Right kidney (tissue), 1 donor: ENCODE results near the gene TBC1D8.

ENCODE experiments used
- DNase-seq: peaks from one replicate; pipeline ENCODE4 v3.0.0-alpha.2; 2016

Gene TBC1D8

DNA sequence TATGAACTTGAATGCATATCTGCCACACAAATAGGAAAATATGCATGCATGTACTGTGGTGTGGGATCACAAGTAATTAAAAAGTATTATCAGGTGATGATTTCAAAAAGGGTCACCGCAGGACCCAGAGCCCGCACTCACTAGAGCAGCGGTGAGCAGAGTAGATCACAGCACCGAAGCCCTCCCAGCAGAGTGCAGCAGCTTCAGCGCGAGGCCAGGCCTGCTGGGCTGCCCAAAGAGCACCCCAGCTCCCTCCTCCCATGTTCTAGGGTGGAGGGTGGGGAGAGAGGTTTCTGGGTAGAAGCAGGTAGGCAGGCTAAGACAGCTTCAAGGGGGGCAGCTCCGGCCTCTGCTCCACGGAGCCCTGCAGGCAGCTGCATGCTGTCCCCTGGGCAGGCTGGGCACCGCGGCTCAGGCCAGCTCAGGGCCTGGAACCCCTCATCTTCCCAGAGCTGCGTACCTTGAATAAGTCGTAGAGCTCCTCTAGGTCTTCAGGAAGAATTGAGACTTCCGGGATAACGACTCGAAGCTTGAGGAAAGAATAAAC is 124.2 kb downstream of the TBC1D8 start:
- DNase-seq, result no peak

DNA sequence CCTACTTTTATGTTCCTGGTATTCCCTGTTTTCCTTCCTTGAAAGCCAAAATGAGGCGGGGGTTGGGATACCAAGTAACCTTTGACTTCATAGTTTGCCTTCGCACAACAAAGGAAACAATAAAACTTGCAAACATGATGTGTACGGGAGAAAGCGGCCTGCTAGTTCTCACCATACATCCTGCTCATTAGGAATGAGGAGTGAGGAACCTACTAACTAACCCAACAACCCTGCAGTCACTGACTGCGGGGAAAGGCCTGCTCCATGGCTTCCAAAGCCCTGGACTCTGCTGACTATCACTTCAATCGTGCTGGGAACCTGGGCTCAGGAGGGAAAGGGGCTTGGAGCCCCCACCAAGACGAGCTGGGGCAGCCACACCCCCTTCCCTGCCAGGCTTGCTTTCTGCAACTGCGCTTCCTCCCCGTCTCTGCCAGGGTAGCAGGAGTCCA is 124.9 kb downstream of the TBC1D8 start:
- DNase-seq, result no peak

DNA sequence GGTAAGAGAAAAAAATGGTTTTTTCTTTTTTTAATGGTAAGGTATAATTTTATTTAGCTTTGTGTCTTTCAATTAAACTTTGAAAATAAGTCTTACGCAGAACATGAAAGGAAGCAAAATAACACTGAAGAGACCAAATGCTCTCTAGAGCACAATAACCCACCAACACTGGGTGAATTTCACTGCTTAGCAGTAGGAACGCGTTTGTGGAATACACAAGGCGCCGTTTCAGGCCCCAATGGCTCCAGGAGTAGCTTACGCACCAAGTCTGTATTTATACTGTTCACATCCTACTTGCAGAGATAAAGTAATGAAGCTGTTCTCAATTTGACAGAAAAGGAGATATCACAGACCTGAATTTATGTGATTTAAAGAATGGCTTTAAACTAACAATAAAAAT is 125.6 kb downstream of the TBC1D8 start:
- DNase-seq, result no peak

DNA sequence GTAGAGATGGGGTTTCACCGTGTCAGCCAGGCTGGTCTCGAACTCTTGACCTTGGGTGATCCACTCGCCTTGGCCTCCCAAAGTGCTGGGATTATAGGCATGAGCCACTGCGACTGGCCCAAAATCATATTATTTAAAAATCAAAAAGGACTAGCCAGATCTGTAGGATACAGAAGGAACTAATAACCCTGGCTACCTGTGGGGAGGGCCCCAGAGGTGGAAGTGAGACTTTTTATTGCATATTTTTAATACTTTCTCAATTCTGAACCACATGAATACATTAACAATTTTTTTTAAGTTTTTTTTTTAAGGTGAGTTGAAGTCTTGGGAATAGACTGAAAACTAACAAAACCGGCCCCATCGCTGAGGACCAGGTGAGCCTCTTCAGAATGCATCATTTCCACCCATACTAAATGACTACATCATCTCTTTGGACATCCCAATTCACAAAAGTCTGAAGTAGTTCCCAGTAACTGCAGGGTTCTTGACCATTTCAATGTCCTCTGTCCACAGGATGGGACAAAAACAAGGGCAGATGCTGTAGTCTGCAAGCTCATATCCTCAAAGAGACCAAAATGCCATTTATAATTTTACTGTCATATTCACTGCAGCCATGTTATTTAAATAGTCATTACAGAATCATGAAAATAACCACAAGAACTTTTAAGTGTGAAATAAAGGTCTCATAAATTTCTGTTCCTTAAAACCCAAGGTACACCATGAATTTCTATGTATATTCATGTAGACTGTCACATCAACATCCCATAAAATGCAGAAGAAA is 127.7 kb downstream of the TBC1D8 start:
- no peak for DNase-seq

DNA sequence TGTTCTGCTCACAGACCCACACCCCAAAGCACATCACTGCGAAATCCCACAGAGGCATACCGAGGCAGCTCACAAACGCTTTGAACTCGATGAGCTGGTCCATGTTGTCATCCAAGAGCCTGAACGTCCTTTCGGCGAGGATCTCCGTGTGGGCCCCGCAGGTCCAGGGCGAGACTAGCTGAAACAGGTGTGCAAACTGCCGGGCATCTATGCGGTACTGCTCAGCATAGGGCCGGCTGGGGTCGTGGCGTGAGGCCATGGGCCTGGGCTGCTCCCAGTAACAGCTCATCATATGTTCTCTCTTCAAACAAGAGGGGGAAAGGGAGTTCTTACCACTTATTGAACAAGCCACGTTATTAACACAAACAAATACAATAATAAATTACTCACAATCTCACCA is 129.0 kb downstream of the TBC1D8 start:
- DNase-seq, result no peak

DNA sequence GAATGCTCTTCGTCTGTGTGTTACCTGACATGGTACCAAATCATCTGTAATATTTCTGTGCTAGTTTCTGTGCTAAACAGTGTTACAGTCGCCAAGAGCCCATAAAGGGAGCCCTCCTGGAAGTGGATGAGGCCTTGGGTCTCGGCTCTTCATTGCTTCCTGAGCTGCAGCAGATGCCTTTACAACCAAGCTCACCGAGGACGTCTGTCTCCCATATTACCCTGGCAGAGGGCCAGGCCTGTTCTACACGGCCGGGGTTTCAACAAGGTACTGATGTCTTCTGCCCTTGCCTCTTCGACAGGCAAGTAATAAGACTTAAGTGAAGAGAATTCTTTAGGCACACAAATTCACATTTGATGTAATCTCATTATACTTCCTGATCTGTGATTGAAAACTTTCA is 132.2 kb downstream of the TBC1D8 start:
- DNase-seq, result no peak

DNA sequence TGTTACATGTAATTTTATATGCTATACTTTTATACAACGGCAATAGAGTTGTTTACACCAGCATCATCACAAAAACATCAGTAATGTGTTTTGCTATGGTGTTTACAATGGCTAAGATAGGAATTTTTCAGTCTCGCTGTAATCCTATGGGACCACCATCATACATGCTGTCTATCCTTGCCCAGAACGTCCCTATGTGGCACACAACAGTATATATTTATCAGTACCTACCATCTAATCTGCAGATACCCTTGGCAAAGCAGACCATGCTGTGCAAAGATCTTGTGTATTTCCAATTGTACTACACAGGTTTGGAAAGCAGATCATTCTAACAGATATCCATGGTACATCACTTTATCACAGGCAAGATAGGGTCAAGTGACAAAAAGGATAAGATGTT is 133.8 kb downstream of the TBC1D8 start:
- DNase-seq, result no peak

DNA sequence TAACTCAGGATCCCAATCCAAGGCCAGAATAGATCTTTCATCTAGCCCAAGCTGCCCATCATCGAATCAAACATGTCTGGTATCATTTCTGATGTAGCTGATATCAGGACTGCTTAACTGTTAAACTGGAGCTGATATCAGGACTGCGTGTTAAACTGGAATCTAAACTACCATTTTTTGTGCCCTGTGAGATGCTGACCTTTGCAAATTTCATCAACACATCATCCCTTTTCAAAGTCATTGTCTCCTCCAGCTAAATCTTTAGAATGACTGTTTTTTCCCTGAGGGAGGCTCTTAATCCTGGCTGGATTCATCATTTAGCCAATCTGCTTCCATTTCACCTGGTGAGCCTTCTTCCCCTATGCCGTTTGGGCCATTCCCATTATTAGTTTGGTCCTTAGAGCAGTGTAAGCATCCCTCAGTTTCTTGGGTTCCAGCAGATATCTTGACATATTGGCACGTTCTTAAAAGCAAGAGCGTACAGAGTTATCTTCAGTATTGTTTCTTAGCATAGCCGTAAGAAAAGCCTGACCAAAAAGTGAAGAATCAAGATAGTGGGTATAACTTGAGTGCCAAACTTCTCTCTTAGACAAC is 136.8 kb downstream of the TBC1D8 start:
- no peak for DNase-seq

DNA sequence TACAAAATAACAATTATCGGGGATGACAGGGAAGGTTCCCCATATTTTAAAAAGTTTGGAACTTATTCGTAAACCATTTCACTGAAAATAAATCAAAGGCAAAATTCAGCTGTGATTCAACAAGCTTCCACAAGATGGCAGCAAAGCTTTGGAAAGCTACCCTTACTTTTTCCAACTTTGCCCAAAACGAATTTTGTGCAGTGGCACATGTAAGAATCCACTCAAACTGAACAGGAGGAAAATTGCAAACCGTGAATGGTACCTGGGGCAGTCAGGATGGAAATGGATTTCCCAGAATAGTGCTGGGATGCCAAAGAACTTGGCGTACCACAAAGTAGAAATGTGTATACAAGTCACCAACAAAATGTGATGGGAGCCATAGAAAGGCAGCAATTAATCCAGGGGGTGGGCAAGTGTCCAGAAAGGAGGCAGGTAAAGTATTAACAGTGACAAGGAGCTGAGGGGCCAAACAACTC is 138.4 kb downstream of the TBC1D8 start:
- no peak for DNase-seq

DNA sequence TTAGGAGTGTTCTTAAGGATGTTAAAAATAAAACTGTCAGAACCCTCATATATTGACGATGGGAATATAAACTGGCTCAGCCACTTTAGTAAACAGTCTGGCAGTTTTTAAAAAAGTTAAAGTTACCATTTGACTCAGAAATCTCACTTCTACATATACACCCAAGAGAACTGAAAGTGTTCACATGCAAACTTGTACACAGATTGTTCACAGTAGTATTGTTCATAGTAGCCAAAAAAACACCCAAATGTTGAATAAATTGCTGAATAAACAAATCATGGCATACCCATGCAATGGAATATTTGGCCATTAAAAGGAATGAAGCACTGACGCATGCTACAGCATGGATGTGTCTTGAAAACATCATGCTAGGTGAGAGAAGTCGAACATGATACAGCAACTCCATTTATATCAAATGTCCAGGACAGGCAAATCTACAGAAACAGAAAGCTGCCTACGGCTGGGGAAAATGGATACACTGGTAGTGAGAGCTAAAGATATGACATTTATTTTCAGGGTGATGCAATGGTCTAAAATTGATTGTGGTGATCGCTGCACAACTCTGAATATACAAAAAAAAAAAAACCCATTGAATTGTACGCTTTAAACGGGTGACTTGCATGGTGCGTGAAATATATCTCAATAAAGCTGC is 139.0 kb downstream of the TBC1D8 start:
- no peak for DNase-seq

DNA sequence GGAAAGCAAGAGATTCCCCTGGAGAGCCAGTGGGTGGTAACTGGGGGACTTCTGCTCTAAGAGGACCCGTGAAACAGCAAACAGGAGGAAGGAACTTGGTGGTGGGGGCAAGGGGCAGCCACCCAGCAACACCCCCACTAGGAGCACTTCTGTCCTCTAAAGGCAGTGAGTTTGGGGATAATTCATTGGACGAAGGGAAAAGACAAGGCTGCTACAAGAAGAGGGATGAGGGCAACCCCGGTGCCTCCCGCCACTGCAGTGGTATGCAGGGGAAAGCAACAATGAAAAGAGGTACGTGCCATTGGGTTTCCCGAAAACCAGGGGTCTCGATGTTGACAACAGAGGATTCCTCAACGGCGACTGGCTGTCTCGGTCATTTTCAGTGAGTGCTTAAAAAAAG is 140.0 kb downstream of the TBC1D8 start:
- DNase-seq, result no peak

DNA sequence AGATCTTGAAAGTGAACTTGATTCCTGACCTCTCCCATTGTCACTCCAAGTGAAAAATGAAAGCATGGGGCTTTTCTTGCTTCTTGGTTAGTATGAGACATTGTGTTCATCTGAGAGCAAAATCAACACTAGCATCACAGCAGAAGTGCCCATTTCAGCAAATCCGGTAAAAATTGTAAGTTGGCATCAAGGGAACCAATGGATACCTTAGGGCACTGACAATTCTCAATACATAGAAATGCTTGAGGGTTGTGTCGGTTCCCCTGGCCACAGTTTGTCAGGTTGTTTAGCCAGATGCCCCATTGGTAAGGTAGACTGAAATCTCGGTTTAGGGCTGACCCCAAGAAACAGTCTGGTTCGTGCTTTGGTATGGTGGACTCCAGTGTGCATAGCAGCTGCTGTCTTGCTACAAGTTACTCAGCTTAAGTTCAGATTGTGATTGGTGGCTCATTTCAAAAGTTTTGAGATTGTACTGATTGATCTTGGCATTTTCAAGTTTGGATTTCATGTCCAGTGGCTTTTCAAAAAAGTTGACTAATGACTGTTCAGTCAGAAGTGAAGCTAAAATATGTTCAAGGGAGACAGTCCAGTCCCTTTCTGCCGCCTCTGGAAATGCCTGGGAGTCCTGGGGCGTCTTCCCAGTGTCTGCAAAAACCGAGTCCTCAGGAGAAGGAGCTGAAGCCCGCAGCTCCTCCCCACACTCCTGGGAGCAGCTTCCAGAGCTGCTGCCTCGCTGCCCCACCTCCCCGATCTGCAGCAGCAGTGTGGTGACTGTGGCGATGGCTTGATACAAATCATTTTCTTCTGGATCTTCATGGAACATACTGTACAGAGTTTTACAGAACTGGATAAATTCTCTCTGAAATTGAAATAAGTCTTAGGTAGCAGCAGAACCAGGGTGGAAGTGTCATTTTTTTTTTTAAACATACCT is 143.5 kb downstream of the TBC1D8 start:
- DNase-seq, result no peak

DNA sequence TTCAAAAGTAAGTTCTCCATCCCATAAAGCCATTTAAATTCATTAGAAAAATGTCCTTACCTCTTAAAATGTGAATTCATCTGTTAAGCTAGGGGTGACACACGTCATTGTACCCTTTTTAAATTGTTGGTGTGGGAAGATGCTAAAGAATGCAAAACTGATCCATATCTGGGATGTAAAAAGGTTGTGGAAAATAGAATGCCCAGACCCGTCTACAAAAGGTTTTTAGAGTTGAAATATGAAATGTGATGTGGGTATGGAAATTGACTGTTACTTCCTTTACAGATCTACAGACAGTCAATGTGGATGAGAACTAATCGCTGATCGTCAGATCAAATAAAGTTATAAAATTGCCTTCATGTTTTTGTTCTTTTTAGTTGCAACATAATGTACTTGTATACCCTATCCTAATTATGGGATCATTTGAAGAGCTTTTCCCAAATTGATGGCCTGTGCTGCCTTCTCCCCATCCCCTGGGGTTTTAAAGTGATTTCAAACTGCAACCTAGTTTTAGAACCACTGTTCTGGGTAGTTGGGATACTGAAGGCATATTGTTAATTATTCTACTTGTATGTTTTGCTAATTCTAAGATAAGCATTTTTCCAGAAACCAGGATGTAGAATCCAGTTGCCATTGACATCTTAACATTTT is 145.0 kb downstream of the TBC1D8 start:
- DNase-seq, result no peak

DNA sequence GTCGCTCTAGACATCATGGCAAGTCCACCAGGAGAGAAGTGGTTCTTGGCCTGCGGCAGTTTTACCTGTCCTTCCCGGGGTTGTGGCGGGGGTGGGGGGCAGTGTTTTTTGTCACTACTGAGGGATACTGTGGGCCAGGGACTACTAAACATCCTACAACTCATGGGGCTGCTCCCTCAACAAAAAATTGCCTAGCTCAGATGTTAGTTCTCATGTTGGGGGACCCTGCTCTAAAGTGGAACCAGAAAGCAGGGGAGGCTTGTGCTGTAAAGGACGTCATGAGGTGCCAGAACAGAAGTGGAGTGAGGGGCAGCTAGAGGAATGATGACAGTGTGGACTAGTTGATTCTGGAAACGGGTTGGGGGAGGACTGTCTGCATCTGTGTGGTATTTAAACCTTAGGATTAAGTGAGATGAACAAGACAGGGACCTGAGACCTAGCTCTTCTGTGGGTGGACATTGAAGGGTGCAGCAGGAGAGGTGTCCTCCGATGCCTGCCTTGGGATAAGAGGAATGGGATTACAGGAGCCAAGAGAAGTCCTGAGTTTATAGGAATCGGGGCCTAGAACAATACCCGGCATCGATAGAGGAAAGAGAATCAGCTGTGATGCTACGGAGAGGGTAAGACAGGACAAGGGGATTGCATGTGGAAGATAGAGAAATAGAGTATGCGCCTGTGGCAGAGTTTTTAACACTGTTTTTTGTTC is 146.4 kb downstream of the TBC1D8 start:
- DNase-seq, result no peak

DNA sequence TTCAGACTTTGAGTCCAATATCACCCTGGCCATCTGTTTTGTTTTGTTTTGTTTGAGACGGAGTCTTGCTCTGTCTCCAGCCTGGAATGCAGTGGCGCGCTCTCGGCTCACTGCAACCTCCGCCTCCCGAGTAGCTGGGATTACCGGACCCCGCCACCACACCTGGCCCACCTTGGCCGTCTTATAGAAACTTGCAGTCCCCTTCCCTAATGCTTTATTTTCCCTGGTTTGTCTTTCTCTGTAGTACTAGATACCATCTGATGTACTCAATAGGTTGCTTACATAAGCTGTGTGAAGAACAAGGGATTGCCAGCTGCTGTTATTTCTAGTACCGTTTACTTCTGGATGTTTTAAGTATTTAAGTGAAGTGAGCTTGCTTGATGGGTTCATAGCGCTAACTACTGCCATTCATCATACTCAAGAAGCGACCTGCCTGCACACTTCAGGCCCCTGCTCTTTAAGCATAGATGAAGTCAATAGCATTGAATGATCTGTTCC is 147.9 kb downstream of the TBC1D8 start:
- no peak for DNase-seq

DNA sequence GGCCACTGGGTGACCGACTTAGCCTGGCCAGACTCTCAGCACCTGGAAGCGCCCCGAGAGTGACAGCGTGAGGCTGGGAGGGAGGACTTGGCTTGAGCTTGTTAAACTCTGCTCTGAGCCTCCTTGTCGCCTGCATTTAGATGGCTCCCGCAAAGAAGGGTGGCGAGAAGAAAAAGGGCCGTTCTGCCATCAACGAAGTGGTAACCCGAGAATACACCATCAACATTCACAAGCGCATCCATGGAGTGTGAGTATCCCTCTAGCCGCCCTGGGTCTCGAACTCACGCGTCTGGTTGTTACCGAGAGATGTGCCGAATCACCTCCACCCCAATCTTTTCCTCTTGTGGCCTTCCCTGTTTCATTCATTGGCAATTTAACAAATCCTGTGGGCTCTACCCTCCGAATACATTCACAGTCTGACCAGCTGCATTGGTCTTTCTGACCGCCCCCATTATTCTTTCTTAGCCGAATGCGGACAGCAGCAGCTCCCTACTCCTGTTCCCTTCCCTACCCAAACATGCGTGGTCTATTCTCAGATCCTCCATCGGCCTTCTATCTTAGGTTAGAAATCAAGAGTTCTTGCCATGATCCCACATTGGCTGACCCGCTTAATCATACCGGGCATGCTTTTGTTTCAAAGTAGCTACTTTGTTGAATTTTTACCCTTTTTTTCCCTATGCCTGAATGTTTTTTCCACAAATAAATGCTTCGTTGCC is 148.5 kb downstream of the TBC1D8 start:
- no peak for DNase-seq

DNA sequence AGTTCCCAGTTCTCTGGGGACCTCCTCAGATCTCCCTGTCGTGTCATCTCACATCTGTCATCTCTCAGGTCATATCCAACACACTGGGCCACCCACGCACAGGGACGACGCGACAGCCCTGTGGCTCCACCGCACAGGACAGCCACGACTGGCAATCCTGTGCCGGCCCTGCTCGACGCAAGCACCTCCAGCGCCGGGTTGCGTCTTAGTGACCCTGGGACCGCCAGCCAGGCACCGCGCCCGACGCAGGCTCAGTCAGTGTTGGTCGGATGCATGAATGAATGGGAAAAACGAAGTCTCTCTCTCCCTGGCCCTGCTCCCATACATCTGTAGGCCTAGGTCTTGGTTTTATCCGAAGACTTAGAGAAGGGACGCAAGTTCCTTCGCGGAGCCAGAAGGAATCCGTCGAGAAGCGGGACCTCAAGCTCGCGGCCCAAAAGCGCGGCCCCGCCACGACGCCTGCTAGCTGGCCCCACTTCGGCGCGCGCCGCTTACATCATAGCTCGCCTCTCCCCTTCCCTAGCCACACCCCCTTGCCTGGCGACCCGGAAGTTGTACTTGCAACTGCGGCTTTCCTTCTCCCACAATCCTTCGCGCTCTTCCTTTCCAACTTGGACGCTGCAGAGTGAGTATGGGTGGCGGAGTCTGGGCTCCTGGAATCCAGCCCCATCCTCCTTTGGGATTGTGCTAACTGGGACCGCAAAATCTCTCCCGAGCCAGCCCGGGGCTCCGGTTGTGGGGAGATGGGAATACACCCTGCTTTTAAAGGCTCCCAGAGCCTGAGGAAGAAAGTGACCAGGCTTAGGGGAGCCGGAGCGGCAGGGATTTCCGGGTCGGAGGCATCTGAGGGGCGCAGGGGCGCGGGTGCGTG is 149.3 kb downstream of the TBC1D8 start, which contains the start of gene RPL31:
RPL31 (plus strand) TSS at position 599 of the 871 bp plus-strand sequence. CDS start 413 bp downstream, outside the sequence.
- peak; percentile 93 for DNase-seq

DNA sequence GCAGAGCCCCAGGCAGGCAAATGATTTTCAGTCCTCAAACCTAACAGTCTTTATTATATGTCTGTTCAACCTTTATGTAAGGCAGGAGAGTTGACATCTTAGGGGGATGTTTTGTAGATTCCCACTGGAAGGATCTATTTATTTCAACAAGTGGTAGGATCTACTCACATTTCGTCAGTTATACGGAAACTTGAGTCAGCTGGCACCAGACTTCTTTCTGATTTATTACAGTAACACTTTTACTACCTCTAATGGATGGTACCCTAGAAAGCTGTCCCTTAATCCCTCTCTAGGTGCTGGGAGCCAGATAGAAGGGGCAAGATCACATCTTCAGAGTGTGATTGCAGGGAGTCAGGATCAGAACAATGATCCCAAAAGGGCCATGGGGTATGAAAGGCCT is 151.2 kb downstream of the TBC1D8 start:
- DNase-seq, result no peak

DNA sequence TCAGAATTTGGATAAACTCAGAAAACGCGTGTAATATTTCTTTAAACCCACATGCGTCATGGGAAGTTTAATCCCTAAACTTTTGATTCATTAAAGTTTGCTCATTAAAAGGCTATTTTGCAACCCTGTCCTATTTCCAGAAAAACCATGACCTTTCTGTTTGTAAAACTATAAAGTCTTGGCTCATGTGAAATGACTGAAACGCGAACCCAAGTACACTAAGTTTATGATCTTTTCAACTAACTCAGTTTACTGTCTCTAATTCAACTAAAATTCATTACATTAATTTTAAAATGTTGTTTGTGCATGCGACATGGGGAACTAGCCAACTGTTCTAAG is 153.0 kb downstream of the TBC1D8 start:
- DNase-seq, result no peak
